HL-60 (cell line): ENCODE measurements around the gene SLC22A2.

Experiments
- CTCF ChIP-seq: IDR thresholded peaks from one replicate; pipeline ENCODE4 v1.5.1; 2011; ENCODE audit warnings: low read length, control low read depth, inconsistent platforms; ENCODE audit not compliant: insufficient read depth
- GABPA ChIP-seq: IDR thresholded peaks from 2 replicates; pipeline ENCODE4 v1.6.1; 2012; ENCODE audit warnings: low read depth
- POLR2AphosphoS5 ChIP-seq: IDR thresholded peaks from 2 replicates; pipeline ENCODE4 v1.6.1; 2012; ENCODE audit warnings: low read depth
- REST ChIP-seq: IDR thresholded peaks from 2 replicates; pipeline ENCODE4 v1.6.1; 2012; ENCODE audit warnings: low read depth; ENCODE audit not compliant: insufficient replicate concordance
- SPI1 ChIP-seq: IDR thresholded peaks from 2 replicates; pipeline ENCODE4 v1.6.1; 2012; ENCODE audit warnings: low read depth, mild to moderate bottlenecking, borderline replicate concordance

GRCh38 chr6:160172704-160173103 lies 85.9 kb downstream of the SLC22A2 start:
- TF ChIP-seq CTCF: no peak
- TF ChIP-seq POLR2AphosphoS5: no peak
- no peak for TF ChIP-seq GABPA
- no peak for TF ChIP-seq SPI1
- no peak for TF ChIP-seq REST
